ENCODE results near the gene TPCN1.

DNA sequence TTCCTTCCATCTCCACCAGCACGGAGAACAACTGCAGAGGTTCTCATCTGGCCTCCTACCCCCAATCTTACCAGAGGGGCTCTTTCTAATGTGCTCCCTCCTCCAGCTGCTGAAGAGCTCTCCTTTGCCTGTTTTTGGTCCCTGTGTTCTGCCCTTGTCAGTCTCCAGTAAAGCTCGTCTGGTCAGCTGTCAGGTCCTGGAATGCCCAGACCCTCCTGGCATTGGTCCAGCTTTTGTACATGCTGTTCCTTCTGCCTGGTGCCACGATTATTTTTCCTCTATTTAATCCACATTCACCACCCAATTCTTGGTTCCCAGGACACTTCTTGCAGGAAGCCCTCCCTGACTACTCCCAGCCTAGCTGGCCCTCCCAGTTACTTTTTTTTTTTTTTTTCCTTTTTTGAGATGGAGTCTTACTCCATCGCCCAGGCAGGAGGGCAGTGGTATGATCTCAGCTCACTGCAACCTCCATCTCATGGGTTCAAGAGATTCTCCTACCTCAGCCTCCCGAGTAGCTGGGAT lies 107.2 kb downstream of the TPCN1 start:
- TF ChIP-seq, protein P1, sequence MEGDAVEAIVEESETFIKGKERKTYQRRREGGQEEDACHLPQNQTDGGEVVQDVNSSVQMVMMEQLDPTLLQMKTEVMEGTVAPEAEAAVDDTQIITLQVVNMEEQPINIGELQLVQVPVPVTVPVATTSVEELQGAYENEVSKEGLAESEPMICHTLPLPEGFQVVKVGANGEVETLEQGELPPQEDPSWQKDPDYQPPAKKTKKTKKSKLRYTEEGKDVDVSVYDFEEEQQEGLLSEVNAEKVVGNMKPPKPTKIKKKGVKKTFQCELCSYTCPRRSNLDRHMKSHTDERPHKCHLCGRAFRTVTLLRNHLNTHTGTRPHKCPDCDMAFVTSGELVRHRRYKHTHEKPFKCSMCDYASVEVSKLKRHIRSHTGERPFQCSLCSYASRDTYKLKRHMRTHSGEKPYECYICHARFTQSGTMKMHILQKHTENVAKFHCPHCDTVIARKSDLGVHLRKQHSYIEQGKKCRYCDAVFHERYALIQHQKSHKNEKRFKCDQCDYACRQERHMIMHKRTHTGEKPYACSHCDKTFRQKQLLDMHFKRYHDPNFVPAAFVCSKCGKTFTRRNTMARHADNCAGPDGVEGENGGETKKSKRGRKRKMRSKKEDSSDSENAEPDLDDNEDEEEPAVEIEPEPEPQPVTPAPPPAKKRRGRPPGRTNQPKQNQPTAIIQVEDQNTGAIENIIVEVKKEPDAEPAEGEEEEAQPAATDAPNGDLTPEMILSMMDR (IDR thresholded peaks at IDR 0.05) = no peak
- TF ChIP-seq POLR2AphosphoS5 (IDR thresholded peaks at IDR 0.05) = no peak
- no peak for TF ChIP-seq POLR2A (IDR thresholded peaks at IDR 0.05)

All from transverse colon (tissue), 4 donors.